Gastroesophageal sphincter (tissue), 4 donors: ENCODE results near the gene DGAT2. TPM values are rescaled to one million over a fixed set of nuclear protein-coding genes. Genes with fewer than 3 reads are reported as not detected.

Source experiments
- ATAC-seq: fragments of 150-250 bp; one replicate; pipeline ENCODE4 v1.9.1; 2016; ENCODE audit warnings: mild to moderate bottlenecking, moderate library complexity
- H3K27ac ChIP-seq, 4 donors: fragments of 200-600 bp; sonication (generic) in 3 of 4; 1 replicate in 3 of 4; 2 replicates in 1 of 4; pipeline ENCODE4 v1.5.1; 2016 to 2019
- H3K27me3 ChIP-seq: fragments of 200-600 bp; sonication (generic); one replicate; pipeline ENCODE4 v1.5.1; 2019
- H3K36me3 ChIP-seq, 2 donors: fragments of 200-600 bp; sonication (generic); one replicate each; pipeline ENCODE4 v1.5.1; 2019; ENCODE audit warnings: control low read depth in 1 of 2
- H3K4me1 ChIP-seq, 3 donors: fragments of 200-600 bp; sonication (generic); 1 replicate in 2 of 3; 2 replicates in 1 of 3; pipeline ENCODE4 v1.5.1; 2016 to 2019; ENCODE audit warnings: control low read depth in 2 of 3
- H3K4me3 ChIP-seq, 2 donors: fragments of 200-600 bp; sonication (generic); one replicate each; pipeline ENCODE4 v1.5.1; 2019; ENCODE audit warnings: mild to moderate bottlenecking in 1 of 2, moderate library complexity in 1 of 2
- H3K9me3 ChIP-seq, 3 donors: fragments of 200-600 bp; sonication (generic); one replicate each; pipeline ENCODE4 v1.5.1; 2017 to 2019; ENCODE audit warnings: control low read depth in 2 of 3
- CTCF ChIP-seq, 4 experiments: fragments of 200-600 bp in 2 of 4; fragments of 450-650 bp in 2 of 4; sonication (generic) in 1 of 4; IDR thresholded peaks; one replicate each; pipeline ENCODE4 v1.5.1; 2017 to 2019; ENCODE audit warnings: antibody characterized with exemption in 4 of 4, mild to moderate bottlenecking in 2 of 4, moderate library complexity in 2 of 4
- EP300 ChIP-seq: sonication (generic); formaldehyde crosslinking; IDR thresholded peaks from one replicate; pipeline ENCODE4 v1.6.1; 2017; ENCODE audit warnings: antibody characterized with exemption, mild to moderate bottlenecking
- POLR2A ChIP-seq, 2 donors: fragments of 450-650 bp; IDR thresholded peaks; one replicate each; pipeline ENCODE4 v1.6.1; 2017; ENCODE audit warnings: antibody characterized with exemption in 2 of 2, mild to moderate bottlenecking in 2 of 2, moderate library complexity in 1 of 2
- POLR2AphosphoS5 ChIP-seq: sonication (generic); formaldehyde crosslinking; IDR thresholded peaks from one replicate; pipeline ENCODE4 v1.6.1; 2017; ENCODE audit warnings: antibody characterized with exemption
- WGBS, 2 donors: methylation state at CpG; one replicate each; pipeline ENCODE4 v1.1.5; 2018; ENCODE audit warnings: low coverage in 1 of 2; 5-methylcytosine and 5-hydroxymethylcytosine counted together
- small RNA-seq, 4 donors: library from RNA; depleted of rRNA; stranded (forward); fragments of <200 nt; gene quantifications; one replicate each; pipeline ENCODE3, GENCODE V24; 2016
- total RNA-seq, 4 donors: library from RNA; depleted of rRNA; stranded (reverse); fragments of >200 nt; gene quantifications; one replicate each; pipeline ENCODE4 v1.1.0, GENCODE V29; 2016

The DGAT2 gene
- total RNA-seq, 4 donors from 2014 or later = 0.74 to 14.4 (median 1.5) TPM

- TF ChIP-seq CTCF (IDR thresholded peaks at IDR 0.05) (no peak), EP300 (no peak), POLR2AphosphoS5 (no peak), POLR2A (IDR thresholded peaks at IDR 0.05) (no peak)
- peaks cover 0 to 15% of the 10 kb centered on the region in 2 donors for H3K36me3 ChIP-seq
- H3K4me3 ChIP-seq = no peak overlapping the region
- H3K9me3 ChIP-seq = no peaks in the 10 kb centered on the region
- peaks cover 9 to 21% (median 13%) of the 10 kb centered on the region in 3 donors for H3K4me1 ChIP-seq
- H3K27me3 ChIP-seq = no peaks in the 10 kb centered on the region
- ATAC-seq = no peak
- peak overlapping the region in 1 of 4 donors; percentile 28 for H3K27ac ChIP-seq
Measured at GRCh38 chr11:75849894-75850293, 81.3 kb downstream of the DGAT2 start.

DNA sequence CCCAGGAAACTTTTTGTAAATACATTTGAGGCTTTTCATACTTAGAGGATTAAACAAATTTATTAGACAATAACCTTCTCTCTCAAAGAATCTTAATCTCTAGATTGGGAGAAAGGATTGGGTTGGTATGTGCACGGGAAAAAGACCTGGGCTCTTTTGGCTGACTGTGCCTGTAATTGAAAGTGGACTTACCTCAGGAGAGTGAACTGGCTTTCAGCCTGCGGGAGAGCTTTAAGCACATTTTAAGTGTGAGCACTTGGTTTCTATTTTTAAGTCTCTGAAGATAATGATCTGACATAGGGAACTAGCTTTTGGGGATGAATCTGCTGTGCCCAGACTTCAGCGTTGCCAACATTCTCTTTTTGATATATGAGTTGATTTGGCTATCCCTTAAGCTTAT is 82.2 kb downstream of the DGAT2 start:
- H3K27ac ChIP-seq = peak overlapping the region; percentile 38 to 54 (median 46)
- peaks cover 0 to 15% of the 10 kb centered on the region in 2 donors for H3K36me3 ChIP-seq
- 16 to 25% methylated on average over 3 of the region's 3 CpGs for WGBS, 2 donors
- ATAC-seq = no peak
- no peaks in the 10 kb centered on the region for H3K27me3 ChIP-seq
- peaks cover 9 to 21% (median 13%) of the 10 kb centered on the region in 3 donors for H3K4me1 ChIP-seq
- no peaks in the 10 kb centered on the region for H3K9me3 ChIP-seq
- H3K4me3 ChIP-seq = no peak overlapping the region
- TF ChIP-seq POLR2AphosphoS5 (no peak), CTCF (IDR thresholded peaks at IDR 0.05) (no peak), POLR2A (IDR thresholded peaks at IDR 0.05) (no peak), EP300 (no peak)

Small RNA genes lying within 50 kb of the gene (small RNA-seq; reads per million reads assigned to genes)
- 0 reads per million in 4 donors for gene RF00019
- 0 reads per million in 4 donors for gene RN7SL786P

Other genes with a start within 250 kb of the DGAT2 start
- gene GDPD5, start 242.8 kb upstream of the DGAT2 start, total RNA-seq = 1 to 10 TPM; 3.8 to 9.3 (median 6.4) TPM
- 100 to 1,000 TPM; 127 to 284 (median 175) TPM for gene SERPINH1, start 206.5 kb upstream of the DGAT2 start, total RNA-seq
- 10 to 100 TPM; 23.3 to 35.5 (median 25.5) TPM for gene MAP6, start 99.7 kb upstream of the DGAT2 start, total RNA-seq
- gene MOGAT2, start 50.9 kb upstream of the DGAT2 start, total RNA-seq = under 1 TPM in 1 of 4 donors, not detected in 3; 0.30 TPM
- gene UVRAG, start 46.4 kb downstream of the DGAT2 start, total RNA-seq = 10 to 100 TPM; 28.1 to 50.1 (median 34.7) TPM